GM19324 (cell line): ENCODE measurements around the gene CATSPERZ.

Experiments used
- ATAC-seq: cut with Tn5 transposase; IDR thresholded peaks from one replicate; pipeline ENCODE4 v1.9.1; 2021; ENCODE audit warnings: mild to moderate bottlenecking, moderate library complexity; ENCODE audit not compliant: unreplicated experiment, low FRiP score

CATSPERZ gene

DNA sequence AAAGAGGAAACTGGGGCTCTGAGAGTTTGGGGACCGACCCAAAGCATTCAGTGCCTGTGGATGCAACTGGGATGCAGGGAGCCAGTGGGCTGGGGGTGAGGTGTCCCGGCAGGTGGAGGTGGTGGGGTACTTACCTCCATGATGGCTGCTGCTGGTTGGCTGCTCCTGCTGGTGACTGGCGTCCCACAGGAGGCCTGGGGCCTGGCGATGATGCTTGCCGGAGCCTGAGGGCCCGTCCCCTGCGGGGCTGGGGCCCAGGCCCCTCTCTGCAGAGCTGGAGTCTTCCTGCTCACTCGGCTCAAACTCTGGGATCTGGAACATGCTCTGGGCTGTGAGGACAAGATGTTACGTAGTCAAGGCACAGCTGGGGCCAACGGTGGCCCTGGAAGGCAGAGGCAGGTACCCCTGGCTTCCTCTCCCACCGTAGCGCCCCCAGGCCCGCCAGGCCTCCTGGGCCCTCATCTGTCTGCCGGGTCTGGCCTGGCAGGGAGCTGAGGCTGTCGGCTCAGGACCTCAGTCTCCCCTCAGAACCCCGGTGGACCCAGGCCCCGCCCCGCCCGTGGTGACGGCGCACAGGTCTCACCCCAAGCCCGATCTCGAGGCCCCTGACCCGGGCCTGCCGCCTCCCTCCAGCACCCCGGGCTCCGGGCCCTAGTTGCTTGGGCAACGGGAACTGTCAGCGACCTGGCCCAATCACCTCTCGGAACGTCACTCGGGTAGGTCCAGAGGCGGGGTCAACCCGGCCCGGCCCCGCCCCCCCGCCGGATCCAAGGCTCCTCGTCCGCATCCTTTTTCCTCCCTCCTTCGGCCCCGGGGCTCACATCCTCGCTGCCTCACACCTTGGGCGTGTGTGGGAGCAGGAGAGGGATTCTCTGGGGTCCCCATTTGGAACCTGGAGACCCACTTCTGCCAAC lies 15.9 kb upstream of the CATSPERZ start, which contains the start of gene BAD:
Gene BAD, minus strand, starts transcription at position 618 of the 914 bp plus-strand sequence. Its CDS starts 297 bp downstream, at position 321.
- ATAC-seq, result peak; percentile 50

DNA sequence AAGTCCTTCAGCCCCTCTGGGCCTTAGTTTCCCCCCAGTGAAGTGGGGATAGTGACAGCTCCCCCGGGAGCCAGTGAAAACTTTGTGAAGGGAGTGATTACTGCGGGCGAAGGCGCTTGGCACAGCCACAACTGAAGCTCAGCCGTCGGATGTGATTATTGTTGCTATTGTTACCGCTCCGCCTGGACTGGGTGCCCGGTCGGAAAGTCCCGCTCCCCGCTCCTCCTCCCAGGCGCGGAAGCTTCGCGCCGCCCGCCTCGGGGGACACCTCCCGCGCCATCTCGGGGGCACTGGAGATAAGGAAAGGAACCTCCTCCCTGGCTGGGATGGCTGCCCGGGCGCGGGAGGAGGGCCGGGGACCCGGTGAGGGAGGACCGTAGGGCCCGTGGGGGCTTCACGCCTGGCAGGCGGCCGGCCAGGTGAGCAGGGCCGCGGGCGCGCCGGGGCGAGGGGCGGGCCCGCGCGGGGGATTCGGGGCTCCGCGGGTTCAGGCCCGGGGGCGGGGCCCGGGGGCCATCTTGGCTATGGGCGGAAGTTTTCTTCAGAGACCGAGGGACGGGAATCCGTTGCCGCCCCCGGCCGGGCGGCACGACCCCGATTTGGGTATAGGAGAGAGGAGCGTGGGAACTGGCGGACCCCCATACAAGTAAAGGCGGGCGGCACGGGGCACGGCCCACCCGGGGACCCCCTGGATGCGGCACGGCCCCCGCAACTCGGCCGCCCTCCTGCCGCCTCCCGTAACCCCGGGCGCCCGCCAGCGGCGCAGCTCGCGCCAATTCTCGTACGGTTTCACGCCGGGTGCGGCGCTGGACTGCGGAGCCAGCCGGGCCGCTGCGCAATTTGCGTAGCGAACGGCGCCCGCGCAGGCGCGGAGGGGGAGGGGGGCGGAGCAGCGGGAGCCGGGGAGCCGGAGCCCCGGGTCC lies 14.9 kb upstream of the CATSPERZ start, which contains the start of gene GPR137:
Gene GPR137, plus strand, starts transcription at position 887 of the 923 bp plus-strand sequence. CDS start 677 bp downstream, outside the sequence.
- peak; percentile 74 for ATAC-seq

DNA sequence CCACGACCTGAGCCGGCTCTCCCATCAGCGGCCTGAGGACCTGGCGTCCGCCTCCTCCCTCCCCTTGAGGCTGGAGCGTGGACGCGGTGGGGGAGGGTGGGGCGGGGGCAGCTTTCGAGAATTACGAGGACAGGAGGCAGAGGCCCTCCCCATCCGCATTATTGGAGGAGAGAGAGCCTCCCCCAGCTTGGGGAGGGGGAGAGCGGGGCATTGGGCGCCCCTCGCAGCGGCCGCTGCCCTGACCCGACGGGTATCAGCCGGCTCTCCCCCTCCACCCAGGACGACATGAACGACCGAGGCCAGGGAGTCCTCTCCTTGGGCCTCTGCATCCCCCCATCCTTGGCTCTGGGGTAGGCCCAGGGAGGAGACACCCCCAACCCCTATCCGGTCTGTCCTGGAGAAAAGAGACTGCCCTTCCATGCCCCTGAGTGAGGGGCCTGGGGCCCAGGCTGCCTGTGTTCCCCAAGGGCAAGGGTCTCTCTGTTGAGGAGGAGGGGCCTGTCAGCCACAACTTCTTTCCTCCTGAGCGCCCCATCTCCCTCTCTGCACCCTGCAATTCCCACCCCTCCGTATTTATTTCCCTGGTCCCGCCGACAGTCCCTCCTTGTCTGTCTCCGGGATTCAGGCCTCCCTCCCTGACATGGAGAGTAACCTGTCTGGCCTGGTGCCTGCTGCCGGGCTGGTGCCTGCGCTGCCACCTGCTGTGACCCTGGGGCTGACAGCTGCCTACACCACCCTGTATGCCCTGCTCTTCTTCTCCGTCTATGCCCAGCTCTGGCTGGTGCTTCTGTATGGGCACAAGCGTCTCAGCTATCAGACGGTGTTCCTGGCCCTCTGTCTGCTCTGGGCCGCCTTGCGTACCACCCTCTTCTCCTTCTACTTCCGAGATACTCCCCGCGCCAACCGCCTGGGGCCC lies 14.0 kb upstream of the CATSPERZ start:
- ATAC-seq, result no peak

DNA sequence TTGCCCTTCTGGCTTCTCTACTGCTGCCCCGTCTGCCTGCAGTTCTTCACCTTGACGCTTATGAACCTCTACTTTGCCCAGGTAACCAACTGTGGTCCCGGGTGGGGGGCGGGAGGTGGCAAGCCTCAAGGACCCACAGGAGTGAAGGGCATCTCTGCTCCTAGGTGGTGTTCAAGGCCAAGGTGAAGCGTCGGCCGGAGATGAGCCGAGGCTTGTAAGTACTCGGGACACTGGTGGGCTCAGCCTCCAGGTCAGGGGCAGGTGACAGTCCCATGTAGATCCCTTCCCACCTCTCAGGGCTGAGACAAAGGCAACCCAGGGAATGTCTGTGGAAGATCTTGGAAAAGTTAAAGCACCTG lies 13.4 kb upstream of the CATSPERZ start:
- no peak for ATAC-seq

DNA sequence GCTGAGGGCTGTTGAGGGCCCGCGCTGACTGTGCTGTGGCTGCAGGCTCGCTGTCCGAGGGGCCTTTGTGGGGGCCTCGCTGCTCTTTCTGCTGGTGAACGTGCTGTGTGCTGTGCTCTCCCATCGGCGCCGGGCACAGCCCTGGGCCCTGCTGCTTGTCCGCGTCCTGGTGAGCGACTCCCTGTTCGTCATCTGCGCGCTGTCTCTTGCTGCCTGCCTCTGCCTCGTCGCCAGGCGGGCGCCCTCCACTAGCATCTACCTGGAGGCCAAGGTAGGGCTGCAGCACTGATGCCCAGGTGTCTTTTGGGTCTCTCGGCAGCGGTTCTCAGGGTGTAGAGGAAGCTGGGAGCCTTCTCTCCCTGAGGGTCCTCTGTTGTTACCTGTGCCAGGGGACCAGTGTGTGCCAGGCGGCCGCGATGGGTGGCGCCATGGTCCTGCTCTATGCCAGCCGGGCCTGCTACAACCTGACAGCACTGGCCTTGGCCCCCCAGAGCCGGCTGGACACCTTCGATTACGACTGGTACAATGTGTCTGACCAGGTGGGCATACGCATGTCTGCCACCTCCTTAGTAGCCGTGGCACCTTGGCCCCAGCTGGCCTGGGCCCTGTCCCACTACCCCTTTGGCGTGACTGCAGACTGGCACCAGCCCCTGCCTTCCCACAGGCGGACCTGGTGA lies 12.3 kb upstream of the CATSPERZ start:
- no peak for ATAC-seq

DNA sequence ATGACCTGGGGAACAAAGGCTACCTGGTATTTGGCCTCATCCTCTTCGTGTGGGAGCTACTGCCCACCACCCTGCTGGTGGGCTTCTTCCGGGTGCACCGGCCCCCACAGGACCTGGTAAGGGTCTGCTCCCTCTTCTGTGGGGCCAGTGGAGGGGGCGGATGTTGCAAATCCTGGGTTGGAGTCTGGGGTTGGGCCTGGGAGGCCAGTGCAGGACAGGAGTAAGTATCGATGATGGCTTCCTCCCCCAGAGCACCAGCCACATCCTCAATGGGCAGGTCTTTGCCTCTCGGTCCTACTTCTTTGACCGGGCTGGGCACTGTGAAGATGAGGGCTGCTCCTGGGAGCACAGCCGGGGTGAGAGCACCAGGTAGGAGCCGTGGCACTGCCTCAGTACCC lies 11.8 kb upstream of the CATSPERZ start:
- no peak for ATAC-seq

DNA sequence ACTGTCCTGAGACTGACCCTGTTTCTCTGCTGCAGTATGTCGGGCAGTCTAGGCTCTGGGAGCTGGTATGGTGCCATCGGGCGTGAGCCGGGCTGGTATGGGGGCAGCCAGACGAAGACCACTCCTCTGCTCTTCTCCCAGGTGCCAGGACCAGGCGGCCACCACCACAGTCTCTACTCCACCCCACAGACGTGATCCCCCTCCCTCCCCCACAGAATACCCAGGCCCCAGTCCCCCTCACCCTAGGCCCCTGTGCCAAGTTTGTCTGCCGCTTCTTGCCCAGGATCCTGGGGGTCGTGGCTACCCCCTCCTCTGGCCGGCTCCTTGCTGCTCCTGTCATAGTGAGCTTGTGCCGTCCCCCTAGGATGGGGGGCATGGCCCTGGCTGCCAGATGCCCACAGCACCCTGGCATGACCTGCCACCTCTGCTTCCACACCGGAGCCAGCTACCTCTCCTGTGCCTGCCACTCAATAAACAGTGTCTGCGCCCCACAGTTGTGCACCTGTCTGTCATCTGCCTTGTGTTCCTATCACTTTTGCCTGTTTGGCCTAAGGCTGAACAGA lies 11.1 kb upstream of the CATSPERZ start:
- no peak for ATAC-seq

DNA sequence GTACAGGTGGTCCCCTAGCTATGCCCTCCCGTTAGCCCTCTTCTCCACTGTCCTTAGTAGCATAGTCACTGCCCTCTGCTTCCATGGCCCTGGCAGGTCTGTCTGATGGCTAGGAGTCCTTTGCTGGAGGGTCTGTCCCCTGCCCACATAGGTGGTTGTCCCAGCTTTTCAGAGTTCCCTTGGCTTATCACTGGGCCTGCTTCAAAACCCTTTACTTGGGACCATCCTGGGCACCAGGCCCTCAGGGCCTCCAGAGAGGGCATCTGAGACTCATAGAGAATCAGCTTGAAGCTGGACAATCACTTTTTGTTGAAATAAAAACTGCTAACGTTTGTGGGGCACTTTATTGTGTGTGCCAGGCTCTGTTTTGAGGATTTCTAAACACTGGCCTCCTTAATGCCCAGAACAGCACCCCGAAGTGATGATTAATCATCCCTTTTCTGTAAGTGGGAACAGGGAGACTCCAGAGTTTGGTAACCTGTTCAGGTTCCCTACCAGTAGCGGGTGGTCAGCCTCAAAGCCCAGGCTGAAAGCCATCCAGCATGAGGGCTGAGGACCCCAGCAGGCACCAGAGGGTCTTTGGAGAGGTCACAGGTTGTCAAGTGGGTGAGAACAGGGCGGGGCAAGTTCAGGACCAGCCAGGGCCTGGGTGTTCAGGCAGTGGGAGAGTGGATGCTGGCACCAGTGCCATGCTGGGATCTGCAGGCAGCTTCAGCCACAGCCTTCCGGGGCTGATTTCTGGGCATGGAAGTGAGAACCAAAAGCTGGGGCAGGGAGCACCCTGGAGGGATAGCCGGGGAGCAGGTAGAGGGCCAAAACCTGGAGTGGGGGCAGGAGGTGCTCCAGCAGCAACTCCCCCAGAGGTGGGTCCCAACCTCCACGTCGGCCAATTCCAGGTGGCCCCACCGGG lies 9.6 kb upstream of the CATSPERZ start:
- no peak for ATAC-seq

DNA sequence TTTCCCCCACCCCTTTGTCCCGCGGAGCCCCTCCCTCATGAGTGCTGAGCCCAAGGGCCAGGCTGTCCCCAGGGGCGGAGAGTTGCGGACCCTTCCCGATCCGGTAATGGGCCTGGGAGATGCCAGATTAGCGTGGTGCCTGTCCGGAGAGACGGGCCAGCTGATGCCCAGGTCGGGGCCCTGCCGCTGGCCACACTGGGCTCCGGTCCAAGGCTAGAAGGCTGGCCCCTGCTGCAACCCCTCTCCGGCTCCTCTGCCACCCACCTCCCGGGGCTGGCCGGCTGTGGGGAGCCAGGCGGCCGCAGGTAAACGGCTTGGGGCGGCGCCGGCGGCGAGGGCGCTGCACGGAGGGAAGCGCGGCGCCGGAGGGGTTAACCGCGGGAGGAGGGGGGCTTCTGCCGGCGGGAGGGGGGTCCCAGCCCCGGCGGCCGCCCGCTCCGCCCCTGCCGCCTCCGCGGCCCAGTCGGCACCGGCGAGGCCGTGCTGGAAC lies 8.9 kb upstream of the CATSPERZ start, which contains the start of gene KCNK4:
Gene KCNK4, plus strand, starts transcription at position 41 of the 490 bp plus-strand sequence. CDS start 1,717 bp downstream, outside the sequence.
- ATAC-seq, result no peak

DNA sequence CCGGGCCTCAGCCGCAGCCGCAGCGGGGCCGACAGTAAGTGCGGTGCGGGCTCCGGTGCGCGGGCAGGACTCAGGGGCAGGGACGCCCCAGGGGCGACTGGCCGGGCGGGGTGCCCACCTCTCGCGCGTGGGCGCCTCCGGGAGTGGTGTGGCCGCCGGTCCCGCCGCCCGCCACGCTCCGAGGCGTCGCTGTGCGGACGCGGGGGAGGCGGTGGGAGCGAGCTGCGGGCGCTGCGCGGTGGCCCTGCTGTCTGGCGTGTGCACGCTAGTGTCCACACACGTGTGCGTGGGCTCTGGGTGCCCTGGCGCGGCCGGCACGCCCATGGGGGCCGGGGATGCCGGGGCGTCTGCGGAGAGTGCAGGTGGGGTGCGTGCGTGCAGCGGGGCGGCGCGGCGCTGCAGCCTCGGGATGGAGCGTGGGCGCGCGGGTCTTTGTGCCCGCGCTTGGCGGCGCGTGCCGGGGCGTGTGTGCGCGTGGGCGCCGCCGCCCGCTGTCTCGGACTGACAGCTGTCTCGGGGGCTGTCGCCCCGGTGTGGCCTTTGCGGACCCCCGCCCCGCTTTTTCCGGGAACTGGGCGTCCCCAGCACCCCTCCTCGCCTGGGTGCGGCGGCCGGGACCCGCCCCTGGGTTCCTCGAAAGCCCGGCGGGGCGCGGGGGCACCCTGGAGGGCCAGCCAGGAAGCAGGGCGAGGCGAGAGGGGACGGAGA lies 8.3 kb upstream of the CATSPERZ start:
- ATAC-seq, result no peak

DNA sequence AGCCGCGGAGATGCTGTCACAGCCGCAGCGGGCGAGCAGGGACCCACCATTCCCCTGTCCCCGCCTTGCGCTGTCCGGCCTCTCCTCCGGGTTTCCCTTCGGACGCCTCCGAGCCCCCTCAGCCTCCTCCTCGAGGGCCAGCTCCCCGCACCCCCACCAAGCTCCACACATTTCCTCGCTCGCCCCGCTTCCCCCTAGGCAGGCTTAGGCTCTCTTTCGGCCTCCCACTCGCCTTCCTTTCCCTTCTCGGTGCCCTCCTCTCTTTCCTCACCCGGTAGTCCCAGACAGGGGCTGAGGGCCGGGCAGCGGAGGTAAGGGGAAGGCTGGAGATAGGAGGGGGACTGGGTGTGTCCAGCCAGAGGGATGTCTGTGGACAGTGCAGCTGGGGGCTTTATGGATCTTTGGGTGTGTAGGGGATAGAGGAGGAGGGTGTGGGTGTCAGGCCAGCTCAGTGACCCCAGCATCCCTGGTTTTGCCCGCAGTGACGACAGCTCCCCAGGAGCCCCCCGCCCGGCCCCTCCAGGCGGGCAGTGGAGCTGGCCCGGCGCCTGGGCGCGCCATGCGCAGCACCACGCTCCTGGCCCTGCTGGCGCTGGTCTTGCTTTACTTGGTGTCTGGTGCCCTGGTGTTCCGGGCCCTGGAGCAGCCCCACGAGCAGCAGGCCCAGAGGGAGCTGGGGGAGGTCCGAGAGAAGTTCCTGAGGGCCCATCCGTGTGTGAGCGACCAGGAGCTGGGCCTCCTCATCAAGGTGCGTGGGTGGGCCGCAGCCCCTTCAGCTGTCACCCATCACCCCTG lies 7.5 kb upstream of the CATSPERZ start:
- no peak for ATAC-seq

DNA sequence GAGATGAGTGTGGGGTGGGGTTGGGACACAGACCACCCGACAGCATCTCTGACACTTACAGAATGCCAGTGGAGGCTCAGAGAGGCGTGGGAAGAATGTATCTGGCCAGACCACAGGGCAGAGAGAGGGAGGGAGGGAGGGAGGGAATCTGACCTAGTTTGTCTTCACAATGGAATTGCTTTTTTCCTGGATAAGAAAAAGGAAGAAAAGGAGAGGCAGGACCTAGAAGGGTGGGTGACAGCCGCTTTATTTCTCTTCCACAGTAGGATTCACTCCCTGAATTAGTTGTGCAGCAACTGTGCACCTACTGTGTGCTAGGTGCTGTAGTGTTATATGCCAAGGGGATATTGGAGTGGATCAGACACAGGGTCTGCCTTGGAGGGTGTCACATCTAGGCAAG lies 5.4 kb upstream of the CATSPERZ start:
- no peak for ATAC-seq

DNA sequence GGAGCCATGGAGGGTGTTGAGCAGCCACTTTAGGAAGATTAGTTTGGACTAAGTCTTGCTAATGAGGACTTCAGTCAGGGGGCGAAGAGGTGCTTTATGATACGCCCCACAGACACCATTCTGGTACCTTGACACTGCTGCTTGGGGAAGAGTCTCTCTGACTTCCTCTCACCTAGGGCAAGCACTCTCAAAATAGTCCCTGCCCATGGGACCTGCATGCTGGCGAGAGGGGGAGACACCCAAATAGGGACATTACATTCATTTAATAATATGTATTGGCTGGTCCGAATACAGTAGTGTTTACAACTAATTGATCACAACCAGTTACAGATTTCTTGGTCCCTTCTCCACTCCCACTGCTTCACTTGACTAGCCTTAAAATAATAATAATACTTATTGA lies 4.4 kb upstream of the CATSPERZ start:
- no peak for ATAC-seq

DNA sequence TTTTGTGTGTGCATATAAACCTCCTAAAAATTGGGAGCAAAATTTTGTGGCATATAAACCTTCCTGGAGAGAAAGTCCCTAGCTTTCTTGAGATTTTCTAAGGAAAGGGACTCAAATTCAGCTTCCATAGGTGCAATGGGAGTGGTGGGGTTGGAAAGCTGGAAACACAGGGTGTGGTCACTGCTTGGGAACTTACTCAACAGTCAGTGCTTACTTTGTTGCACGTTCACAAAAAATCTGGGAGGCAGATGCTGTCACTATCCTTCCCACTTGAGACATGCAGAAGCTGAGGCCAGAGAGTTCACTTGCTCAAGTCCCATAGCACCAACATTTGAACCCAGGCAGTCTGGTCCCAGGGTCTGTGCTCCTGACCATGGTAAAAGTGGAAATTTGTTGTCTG lies 3.9 kb upstream of the CATSPERZ start:
- no peak for ATAC-seq

DNA sequence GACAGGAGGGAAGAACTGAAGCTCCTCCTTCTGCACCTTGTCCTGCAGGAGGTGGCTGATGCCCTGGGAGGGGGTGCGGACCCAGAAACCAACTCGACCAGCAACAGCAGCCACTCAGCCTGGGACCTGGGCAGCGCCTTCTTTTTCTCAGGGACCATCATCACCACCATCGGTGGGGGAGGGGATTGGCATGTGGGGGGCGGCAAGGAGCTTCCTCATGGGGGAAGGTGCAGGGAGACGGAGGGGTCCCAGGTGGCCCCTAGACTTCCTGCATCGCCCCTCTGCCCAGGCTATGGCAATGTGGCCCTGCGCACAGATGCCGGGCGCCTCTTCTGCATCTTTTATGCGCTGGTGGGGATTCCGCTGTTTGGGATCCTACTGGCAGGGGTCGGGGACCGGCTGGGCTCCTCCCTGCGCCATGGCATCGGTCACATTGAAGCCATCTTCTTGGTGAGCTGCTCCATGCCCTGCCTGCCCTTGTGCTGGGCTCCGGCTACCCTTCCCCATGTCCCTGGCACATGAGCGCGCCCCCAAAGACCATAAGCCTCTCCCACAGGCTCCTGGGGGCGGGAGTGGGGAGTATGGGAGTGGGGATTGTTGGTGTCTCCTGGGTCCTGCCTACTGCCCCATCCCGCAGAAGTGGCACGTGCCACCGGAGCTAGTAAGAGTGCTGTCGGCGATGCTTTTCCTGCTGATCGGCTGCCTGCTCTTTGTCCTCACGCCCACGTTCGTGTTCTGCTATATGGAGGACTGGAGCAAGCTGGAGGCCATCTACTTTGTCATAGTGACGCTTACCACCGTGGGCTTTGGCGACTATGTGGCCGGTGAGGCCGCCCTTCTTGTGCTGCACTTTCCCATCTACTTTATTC lies 3.1 kb upstream of the CATSPERZ start:
- no peak for ATAC-seq
